ENCODE results near the gene TNRC18. TPM values are rescaled to one million over a fixed set of nuclear protein-coding genes. Genes with fewer than 3 reads are reported as not detected.

Gene TNRC18
- total and polyA plus RNA-seq, 9 of the 15 experiments (the other 6 are each of a cell fraction or from before 2014, with no cell fraction given), result 0.03 to 43.2 (median 18.0) TPM

DNA sequence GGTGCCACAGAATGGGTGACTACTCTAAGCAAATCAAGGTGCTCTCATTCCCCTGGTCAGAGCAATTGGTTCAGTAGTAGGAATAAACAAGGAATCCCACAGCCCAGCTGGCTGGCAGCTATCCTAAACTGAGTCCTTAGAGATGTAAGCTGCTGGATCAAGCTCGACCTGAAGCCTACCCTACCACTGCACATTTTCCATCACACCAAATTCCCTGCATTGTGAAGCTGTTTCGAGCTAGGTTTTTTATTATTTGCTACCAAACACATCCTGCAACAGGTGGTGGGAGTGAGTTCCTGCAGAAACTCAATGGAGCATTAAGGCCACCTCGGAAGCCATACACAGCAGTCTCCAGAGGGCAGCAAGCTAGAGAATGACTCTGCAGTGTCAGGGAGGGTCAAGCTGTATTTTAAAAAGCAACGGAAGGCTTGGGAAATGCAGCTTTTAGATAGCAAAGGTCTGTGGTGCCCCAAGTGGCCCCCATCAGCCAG is 33.7 kb upstream of the TNRC18 start (continued):
- TF ChIP-seq, protein P1, sequence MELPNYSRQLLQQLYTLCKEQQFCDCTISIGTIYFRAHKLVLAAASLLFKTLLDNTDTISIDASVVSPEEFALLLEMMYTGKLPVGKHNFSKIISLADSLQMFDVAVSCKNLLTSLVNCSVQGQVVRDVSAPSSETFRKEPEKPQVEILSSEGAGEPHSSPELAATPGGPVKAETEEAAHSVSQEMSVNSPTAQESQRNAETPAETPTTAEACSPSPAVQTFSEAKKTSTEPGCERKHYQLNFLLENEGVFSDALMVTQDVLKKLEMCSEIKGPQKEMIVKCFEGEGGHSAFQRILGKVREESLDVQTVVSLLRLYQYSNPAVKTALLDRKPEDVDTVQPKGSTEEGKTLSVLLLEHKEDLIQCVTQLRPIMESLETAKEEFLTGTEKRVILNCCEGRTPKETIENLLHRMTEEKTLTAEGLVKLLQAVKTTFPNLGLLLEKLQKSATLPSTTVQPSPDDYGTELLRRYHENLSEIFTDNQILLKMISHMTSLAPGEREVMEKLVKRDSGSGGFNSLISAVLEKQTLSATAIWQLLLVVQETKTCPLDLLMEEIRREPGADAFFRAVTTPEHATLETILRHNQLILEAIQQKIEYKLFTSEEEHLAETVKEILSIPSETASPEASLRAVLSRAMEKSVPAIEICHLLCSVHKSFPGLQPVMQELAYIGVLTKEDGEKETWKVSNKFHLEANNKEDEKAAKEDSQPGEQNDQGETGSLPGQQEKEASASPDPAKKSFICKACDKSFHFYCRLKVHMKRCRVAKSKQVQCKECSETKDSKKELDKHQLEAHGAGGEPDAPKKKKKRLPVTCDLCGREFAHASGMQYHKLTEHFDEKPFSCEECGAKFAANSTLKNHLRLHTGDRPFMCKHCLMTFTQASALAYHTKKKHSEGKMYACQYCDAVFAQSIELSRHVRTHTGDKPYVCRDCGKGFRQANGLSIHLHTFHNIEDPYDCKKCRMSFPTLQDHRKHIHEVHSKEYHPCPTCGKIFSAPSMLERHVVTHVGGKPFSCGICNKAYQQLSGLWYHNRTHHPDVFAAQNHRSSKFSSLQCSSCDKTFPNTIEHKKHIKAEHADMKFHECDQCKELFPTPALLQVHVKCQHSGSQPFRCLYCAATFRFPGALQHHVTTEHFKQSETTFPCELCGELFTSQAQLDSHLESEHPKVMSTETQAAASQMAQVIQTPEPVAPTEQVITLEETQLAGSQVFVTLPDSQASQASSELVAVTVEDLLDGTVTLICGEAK (IDR thresholded peaks at IDR 0.05), result no peak
- TF ChIP-seq, protein P1 (CRISPR knock-in tag; IDR thresholded peaks at IDR 0.05), result no peak
- TF ChIP-seq ZKSCAN8 (CRISPR knock-in tag; IDR thresholded peaks at IDR 0.05) (no peak), OTX1 (CRISPR knock-in tag; IDR thresholded peaks at IDR 0.05) (no peak), SIN3B (IDR thresholded peaks at IDR 0.05; ENCODE audit: low read depth) (no peak), NBN (IDR thresholded peaks at IDR 0.05; ENCODE audit: low read depth) (no peak), ZSCAN32 (CRISPR knock-in tag; IDR thresholded peaks at IDR 0.05) (0 out of 2 replicates have a peak, but pooled peaks have one; percentile 11), GATAD2B (IDR thresholded peaks at IDR 0.05; ENCODE audit: borderline replicate concordance) (no peak), ATF3 (IDR thresholded peaks at IDR 0.05) (no peak), ATF3 (CRISPR knock-in tag; conservative IDR thresholded peaks at IDR 0.05) (no peak)
- TF ChIP-seq, protein P2, sequence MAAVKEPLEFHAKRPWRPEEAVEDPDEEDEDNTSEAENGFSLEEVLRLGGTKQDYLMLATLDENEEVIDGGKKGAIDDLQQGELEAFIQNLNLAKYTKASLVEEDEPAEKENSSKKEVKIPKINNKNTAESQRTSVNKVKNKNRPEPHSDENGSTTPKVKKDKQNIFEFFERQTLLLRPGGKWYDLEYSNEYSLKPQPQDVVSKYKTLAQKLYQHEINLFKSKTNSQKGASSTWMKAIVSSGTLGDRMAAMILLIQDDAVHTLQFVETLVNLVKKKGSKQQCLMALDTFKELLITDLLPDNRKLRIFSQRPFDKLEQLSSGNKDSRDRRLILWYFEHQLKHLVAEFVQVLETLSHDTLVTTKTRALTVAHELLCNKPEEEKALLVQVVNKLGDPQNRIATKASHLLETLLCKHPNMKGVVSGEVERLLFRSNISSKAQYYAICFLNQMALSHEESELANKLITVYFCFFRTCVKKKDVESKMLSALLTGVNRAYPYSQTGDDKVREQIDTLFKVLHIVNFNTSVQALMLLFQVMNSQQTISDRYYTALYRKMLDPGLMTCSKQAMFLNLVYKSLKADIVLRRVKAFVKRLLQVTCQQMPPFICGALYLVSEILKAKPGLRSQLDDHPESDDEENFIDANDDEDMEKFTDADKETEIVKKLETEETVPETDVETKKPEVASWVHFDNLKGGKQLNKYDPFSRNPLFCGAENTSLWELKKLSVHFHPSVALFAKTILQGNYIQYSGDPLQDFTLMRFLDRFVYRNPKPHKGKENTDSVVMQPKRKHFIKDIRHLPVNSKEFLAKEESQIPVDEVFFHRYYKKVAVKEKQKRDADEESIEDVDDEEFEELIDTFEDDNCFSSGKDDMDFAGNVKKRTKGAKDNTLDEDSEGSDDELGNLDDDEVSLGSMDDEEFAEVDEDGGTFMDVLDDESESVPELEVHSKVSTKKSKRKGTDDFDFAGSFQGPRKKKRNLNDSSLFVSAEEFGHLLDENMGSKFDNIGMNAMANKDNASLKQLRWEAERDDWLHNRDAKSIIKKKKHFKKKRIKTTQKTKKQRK (IDR thresholded peaks at IDR 0.05; ENCODE audit: borderline replicate concordance, low read depth, low read length), result no peak
